ENCODE results near the gene CUBN. TPM values are rescaled to one million over a fixed set of nuclear protein-coding genes. Genes with fewer than 3 reads are reported as not detected.

The CUBN gene
- total and polyA plus RNA-seq, 10 of the 15 experiments (the other 5 are each of a cell fraction or from before 2014, with no cell fraction given), result under 0.01 to 0.14 (median 0.02) TPM; not detected in 6

DNA sequence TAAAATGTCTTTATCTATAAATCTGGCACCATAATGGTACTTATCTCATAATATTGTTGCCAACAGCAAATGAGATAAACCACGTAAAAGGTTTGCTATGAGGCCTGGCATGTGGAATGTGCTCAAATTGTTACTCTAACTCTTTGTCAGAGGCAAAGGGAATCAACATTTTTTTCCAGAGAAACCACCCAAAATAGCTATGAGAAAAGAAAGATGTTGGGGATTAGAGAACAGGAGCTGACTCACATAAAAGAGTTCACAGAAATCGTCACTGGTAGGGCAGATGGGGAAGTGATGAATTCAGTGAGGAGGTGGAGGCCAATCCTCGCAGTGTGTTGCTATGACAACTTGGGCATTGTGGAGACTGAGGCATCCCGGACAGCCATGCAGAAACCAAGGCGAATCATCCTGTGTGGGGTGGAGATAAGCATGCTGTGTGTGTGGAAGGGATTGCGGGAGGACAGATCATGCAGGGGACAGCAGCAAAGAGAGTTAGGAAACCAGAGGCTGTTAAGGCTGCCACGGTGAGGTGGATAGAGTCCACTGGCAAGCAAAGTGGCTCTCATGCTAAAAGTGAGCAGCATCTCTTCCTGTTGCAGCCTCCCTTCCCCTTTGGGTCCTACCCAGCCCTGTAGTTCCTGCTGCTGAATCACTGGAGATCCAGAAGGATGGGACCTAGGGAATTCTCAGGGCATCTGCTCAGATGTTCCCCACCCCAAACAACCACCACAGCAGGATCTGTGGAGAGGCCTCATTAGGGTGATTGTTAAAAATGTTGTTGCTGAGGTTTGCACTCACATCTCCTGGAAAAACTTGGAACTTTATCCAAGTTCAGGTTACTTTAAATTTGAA lies 103.9 kb downstream of the CUBN start:
- no peak for FAIRE-seq
- Histone ChIP-seq H3K79me2 (ENCODE audit: control insufficient read depth, insufficient read depth, low read length) (no peaks in the 10 kb centered on the region), H2AFZ (ENCODE audit: control insufficient read depth, low read depth, low read length) (no peak overlapping the region), H3K27me3 (replicated peaks in 1 of 2; ENCODE audit: control insufficient read depth in 2 of 2, insufficient read depth in 2 of 2, low read length in 1 of 2) (no peaks in the 10 kb centered on the region; a peak in 1 of 4 replicates), H3K27ac (ENCODE audit: control insufficient read depth, insufficient read depth) (no peak overlapping the region), H3K36me3 (ENCODE audit: control insufficient read depth in 2 of 2, insufficient read depth in 2 of 2, low read length in 1 of 2) (no peaks in the 10 kb centered on the region), H4K20me1 (ENCODE audit: control insufficient read depth, insufficient read depth) (no peaks in the 10 kb centered on the region), H3K4me1 (ENCODE audit: control insufficient read depth, insufficient read depth, low read length) (no peaks in the 10 kb centered on the region), H3K9me3 (replicated peaks; ENCODE audit: control insufficient read depth, insufficient read depth, low read length) (no peaks in the 10 kb centered on the region; the same call in 2 of the 3 replicates), H3K9ac (ENCODE audit: control insufficient read depth, insufficient read depth, low read length) (no peak overlapping the region), H3K4me2 (ENCODE audit: control insufficient read depth, insufficient read depth) (no peak overlapping the region), H3K4me3 (no peak overlapping the region)
- ChIA-PET SMC1A (ENCODE audit: uncharacterized antibody, unreplicated experiment) (no interaction called here), RAD21 (ENCODE audit: unreplicated experiment) (no interaction called here), CTCF (no interaction called here), POLR2A (no interaction called here)
- 44% methylated on average over 7 of the region's 7 CpGs for WGBS (ENCODE audit: insufficient coverage, insufficient replicate concordance, low lambda C conversion rate, missing lambda C conversion rate)
- BruUV-seq (replicated peaks), result no TSS peak
- intact Hi-C loops (cut with micrococcal nuclease; ENCODE audit: unreplicated experiment), result loop anchor here (5.0 kb wide), 1 partner anchor 207 kb away; no protein-coding TSS in a partner anchor
- peak; percentile 34 for ATAC-seq
- DNase-seq (ENCODE audit: low read depth, low spot score), result no peak
- in situ Hi-C loops (cut with MboI), result no loop called here
- TF ChIP-seq POLR2A (IDR thresholded peaks at IDR 0.05; ENCODE audit: low read depth, low read length) (no peak), RFX5 (IDR thresholded peaks at IDR 0.05; ENCODE audit: low read depth, low read length) (peak; percentile 54; the same call in 1 of the 2 replicates), BMI1 (IDR thresholded peaks at IDR 0.05; ENCODE audit: borderline replicate concordance) (peak; percentile 39; the same call in 1 of the 2 replicates), CEBPZ (IDR thresholded peaks at IDR 0.05; ENCODE audit: low read depth, low read length) (no peak), IRF4 (IDR thresholded peaks at IDR 0.05; ENCODE audit: low read depth, low read length) (no peak), SPI1 (IDR thresholded peaks at IDR 0.05; ENCODE audit: borderline replicate concordance, insufficient read depth, low read depth, low read length) (peak; percentile 56; the same call in 1 of the 2 replicates), CREB1 (IDR thresholded peaks at IDR 0.05; ENCODE audit: low read depth) (no peak), BHLHE40 (IDR thresholded peaks at IDR 0.05; ENCODE audit: borderline replicate concordance in 1 of 2, low read depth in 2 of 2, low read length in 1 of 2) (no peak), ZBED1 (IDR thresholded peaks at IDR 0.05; ENCODE audit: borderline replicate concordance) (no peak), CEBPB (IDR thresholded peaks at IDR 0.05; ENCODE audit: borderline replicate concordance in 1 of 2, low read depth in 2 of 2, low read length in 2 of 2) (no peak)
- TF ChIP-seq, protein P1, sequence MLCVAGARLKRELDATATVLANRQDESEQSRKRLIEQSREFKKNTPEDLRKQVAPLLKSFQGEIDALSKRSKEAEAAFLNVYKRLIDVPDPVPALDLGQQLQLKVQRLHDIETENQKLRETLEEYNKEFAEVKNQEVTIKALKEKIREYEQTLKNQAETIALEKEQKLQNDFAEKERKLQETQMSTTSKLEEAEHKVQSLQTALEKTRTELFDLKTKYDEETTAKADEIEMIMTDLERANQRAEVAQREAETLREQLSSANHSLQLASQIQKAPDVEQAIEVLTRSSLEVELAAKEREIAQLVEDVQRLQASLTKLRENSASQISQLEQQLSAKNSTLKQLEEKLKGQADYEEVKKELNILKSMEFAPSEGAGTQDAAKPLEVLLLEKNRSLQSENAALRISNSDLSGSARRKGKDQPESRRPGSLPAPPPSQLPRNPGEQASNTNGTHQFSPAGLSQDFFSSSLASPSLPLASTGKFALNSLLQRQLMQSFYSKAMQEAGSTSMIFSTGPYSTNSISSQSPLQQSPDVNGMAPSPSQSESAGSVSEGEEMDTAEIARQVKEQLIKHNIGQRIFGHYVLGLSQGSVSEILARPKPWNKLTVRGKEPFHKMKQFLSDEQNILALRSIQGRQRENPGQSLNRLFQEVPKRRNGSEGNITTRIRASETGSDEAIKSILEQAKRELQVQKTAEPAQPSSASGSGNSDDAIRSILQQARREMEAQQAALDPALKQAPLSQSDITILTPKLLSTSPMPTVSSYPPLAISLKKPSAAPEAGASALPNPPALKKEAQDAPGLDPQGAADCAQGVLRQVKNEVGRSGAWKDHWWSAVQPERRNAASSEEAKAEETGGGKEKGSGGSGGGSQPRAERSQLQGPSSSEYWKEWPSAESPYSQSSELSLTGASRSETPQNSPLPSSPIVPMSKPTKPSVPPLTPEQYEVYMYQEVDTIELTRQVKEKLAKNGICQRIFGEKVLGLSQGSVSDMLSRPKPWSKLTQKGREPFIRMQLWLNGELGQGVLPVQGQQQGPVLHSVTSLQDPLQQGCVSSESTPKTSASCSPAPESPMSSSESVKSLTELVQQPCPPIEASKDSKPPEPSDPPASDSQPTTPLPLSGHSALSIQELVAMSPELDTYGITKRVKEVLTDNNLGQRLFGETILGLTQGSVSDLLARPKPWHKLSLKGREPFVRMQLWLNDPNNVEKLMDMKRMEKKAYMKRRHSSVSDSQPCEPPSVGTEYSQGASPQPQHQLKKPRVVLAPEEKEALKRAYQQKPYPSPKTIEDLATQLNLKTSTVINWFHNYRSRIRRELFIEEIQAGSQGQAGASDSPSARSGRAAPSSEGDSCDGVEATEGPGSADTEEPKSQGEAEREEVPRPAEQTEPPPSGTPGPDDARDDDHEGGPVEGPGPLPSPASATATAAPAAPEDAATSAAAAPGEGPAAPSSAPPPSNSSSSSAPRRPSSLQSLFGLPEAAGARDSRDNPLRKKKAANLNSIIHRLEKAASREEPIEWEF (IDR thresholded peaks at IDR 0.05; ENCODE audit: insufficient replicate concordance, low read depth, low read length), result no peak

Data from GM12878 (cell line).